Vagina (tissue), 2 donors: ENCODE measurements around the gene MTRF1. TPM values are rescaled to one million over a fixed set of nuclear protein-coding genes. Genes with fewer than 3 reads are reported as not detected.
A peak's percentile ranks its signal among the peaks of the same experiment; 100 is the strongest.

ENCODE experiments used
- DNase-seq, 2 donors: peaks; one replicate each; pipeline ENCODE4 v3.0.0-alpha.2; 2017; ENCODE audit errors: extremely low spot score in 2 of 2
- H3K27ac ChIP-seq: fragments of 200-600 bp; sonication (generic); one replicate; pipeline ENCODE4 v1.5.1; 2019
- H3K27me3 ChIP-seq: fragments of 200-600 bp; sonication (generic); one replicate; pipeline ENCODE4 v1.5.1; 2019
- H3K36me3 ChIP-seq, 2 donors: fragments of 200-600 bp; sonication (generic); one replicate each; pipeline ENCODE4 v1.5.1; 2017 to 2019
- H3K4me1 ChIP-seq: fragments of 200-600 bp; sonication (generic); one replicate; pipeline ENCODE4 v1.5.1; 2019
- H3K4me3 ChIP-seq, 2 donors: fragments of 200-600 bp; sonication (generic); 1 replicate in 1 of 2; 2 replicates in 1 of 2; pipeline ENCODE4 v1.5.1; 2016 to 2019
- H3K9me3 ChIP-seq: fragments of 200-600 bp; sonication (generic); one replicate; pipeline ENCODE4 v1.5.1; 2019
- POLR2A ChIP-seq, 2 donors: fragments of 450-650 bp; IDR thresholded peaks; one replicate each; pipeline ENCODE4 v1.6.1; 2017; ENCODE audit warnings: antibody characterized with exemption in 2 of 2, mild to moderate bottlenecking in 2 of 2, moderate library complexity in 2 of 2
- POLR2AphosphoS5 ChIP-seq, 2 donors: sonication (generic); formaldehyde crosslinking; IDR thresholded peaks; one replicate each; pipeline ENCODE4 v1.9.0; 2017; ENCODE audit warnings: antibody characterized with exemption in 2 of 2, mild to moderate bottlenecking in 2 of 2, low read depth in 1 of 2; ENCODE audit not compliant: insufficient read depth in 1 of 2
- intact Hi-C: fragments of 100-400 bp; cut with DNase I; formaldehyde crosslinking; loops from one replicate; pipeline ENCODE4 v1.15.1; 2023
- total RNA-seq: library from RNA; depleted of rRNA; stranded (reverse); fragments of >200 nt; gene quantifications from one replicate; pipeline ENCODE4 v1.2.3, GENCODE V29; 2016
- TF ChIP-seq, protein P1 (sequence below), 3 experiments: fragments of 450-650 bp in 2 of 3; fragments of 200-600 bp in 1 of 3; sonication (generic) in 1 of 3; IDR thresholded peaks; one replicate each; pipeline ENCODE4 v1.5.1; 2017 to 2019; ENCODE audit warnings: antibody characterized with exemption in 3 of 3, mild to moderate bottlenecking in 2 of 3, moderate library complexity in 2 of 3

The MTRF1 gene
- total RNA-seq: 17.2 TPM

- H3K4me1 ChIP-seq: peaks cover 7% of the 10 kb centered on the region
- H3K4me3 ChIP-seq: peak within 1 kb of the TSS; percentile 44 to 55
- intact Hi-C loops: no loop called here
- peak within 1 kb of the TSS; percentile 90 for H3K27ac ChIP-seq
- H3K36me3 ChIP-seq: peaks cover 0 to 12% of the 10 kb centered on the region in 2 donors
- DNase-seq: no peak
- no peak for TF ChIP-seq POLR2A (IDR thresholded peaks at IDR 0.05)
- peak; percentile 51 to 75 for TF ChIP-seq POLR2AphosphoS5 (IDR thresholded peaks at IDR 0.05; ENCODE audit: insufficient read depth in 1 of 2, low read depth in 1 of 2)
- H3K27me3 ChIP-seq: no peaks in the 10 kb centered on the region
- no peaks in the 10 kb centered on the region for H3K9me3 ChIP-seq
These were observed at the start of gene MTRF1 for GRCh38 chr13:41263261-41263971. MTRF1 (minus strand) TSS chr13:41263576; CDS start chr13:41260907, 2,669 bp downstream.

DNA sequence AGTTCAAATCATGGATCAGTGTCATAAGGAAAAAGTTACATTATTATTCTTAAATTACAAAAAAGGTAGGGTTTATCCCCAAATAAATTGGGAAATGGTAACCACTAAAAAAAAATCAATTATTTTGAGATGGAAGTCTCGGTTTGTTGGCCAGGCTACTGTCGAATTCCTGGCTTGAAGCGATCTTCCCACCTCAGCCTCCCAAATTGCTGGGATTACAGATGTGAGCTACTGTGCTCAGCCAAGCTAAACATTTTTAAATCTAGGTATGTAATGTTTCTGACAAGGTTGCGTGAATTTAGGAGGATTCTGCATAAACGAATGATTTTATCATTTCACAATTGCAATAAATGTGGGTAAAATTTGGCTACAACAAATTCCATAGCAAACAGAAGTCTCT, 49.7 kb upstream of the MTRF1 start:
- no peak for TF ChIP-seq POLR2A (IDR thresholded peaks at IDR 0.05)
- TF ChIP-seq, protein P1, sequence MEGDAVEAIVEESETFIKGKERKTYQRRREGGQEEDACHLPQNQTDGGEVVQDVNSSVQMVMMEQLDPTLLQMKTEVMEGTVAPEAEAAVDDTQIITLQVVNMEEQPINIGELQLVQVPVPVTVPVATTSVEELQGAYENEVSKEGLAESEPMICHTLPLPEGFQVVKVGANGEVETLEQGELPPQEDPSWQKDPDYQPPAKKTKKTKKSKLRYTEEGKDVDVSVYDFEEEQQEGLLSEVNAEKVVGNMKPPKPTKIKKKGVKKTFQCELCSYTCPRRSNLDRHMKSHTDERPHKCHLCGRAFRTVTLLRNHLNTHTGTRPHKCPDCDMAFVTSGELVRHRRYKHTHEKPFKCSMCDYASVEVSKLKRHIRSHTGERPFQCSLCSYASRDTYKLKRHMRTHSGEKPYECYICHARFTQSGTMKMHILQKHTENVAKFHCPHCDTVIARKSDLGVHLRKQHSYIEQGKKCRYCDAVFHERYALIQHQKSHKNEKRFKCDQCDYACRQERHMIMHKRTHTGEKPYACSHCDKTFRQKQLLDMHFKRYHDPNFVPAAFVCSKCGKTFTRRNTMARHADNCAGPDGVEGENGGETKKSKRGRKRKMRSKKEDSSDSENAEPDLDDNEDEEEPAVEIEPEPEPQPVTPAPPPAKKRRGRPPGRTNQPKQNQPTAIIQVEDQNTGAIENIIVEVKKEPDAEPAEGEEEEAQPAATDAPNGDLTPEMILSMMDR (IDR thresholded peaks at IDR 0.05): no peak
- H3K36me3 ChIP-seq: no peaks in the 10 kb centered on the region
- H3K4me1 ChIP-seq: peaks cover 44% of the 10 kb centered on the region
- H3K27ac ChIP-seq: peak overlapping the region; percentile 99
- no peaks in the 10 kb centered on the region for H3K27me3 ChIP-seq
- intact Hi-C loops: no loop called here
- no peak for DNase-seq
- no peaks in the 10 kb centered on the region for H3K9me3 ChIP-seq
- H3K4me3 ChIP-seq: peak overlapping the region; percentile 76 to 99

GRCh38 chr13:41312176-41312500, 48.8 kb upstream of the MTRF1 start:
- Histone ChIP-seq H3K4me3 (peak overlapping the region; percentile 76 to 99), H3K36me3 (no peaks in the 10 kb centered on the region), H3K9me3 (no peaks in the 10 kb centered on the region), H3K4me1 (peaks cover 44% of the 10 kb centered on the region), H3K27me3 (no peaks in the 10 kb centered on the region), H3K27ac (peak overlapping the region; percentile 99)
- intact Hi-C loops: no loop called here
- TF ChIP-seq POLR2A (IDR thresholded peaks at IDR 0.05) (no peak), POLR2AphosphoS5 (IDR thresholded peaks at IDR 0.05; ENCODE audit: insufficient read depth in 1 of 2, low read depth in 1 of 2) (no peak)
- TF ChIP-seq, protein P1 (IDR thresholded peaks at IDR 0.05): no peak
- DNase-seq: no peak

DNA sequence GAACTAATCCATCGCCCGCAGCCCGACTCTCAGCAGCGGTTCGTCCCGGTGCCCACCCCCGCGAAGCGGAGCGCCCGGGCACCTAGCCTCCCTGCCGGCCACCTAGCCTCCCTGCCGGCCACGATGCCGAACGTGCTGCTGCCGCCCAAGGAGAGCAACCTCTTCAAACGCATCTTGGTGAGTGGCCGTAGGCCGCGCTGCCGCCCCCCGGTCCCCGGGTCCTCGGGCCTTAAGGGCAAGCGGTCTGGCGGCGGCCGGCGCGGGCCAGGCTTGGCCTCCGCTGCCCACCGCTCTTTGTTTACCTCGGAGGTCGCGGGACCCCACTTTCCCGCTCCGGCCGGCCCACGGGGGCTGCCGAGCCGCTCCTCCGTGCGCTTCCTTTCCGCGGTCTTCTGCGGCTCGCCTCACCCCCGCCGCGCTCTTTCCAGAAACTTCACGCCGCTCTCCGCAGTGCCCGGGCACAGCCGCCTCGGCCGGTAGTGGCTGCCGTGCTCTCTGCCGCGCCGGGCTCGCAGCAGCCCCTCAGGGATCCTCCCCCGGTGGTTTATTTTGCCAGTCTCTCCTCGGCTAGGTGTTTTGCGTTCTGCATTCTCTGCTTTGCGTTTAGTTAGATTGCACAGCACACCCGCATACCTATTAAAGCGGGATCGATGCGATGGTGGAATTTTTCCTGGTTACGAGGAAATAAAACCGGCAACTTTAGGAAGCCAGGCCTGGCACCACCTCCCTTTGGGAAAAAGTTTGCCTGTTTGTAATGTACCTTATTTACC, 48.2 kb upstream of the MTRF1 start:
- TF ChIP-seq POLR2AphosphoS5 (IDR thresholded peaks at IDR 0.05; ENCODE audit: insufficient read depth in 1 of 2, low read depth in 1 of 2): peak in 1 of 2 donors; percentile 86
- TF ChIP-seq, protein P1 (IDR thresholded peaks at IDR 0.05): no peak
- Histone ChIP-seq H3K4me1 (peaks cover 44% of the 10 kb centered on the region), H3K36me3 (no peaks in the 10 kb centered on the region), H3K4me3 (peak overlapping the region; percentile 76 to 99), H3K27ac (peak overlapping the region; percentile 99), H3K27me3 (no peaks in the 10 kb centered on the region), H3K9me3 (no peaks in the 10 kb centered on the region)
- peak in 1 of 2 donors; percentile 87 for DNase-seq
- intact Hi-C loops: no loop called here

DNA sequence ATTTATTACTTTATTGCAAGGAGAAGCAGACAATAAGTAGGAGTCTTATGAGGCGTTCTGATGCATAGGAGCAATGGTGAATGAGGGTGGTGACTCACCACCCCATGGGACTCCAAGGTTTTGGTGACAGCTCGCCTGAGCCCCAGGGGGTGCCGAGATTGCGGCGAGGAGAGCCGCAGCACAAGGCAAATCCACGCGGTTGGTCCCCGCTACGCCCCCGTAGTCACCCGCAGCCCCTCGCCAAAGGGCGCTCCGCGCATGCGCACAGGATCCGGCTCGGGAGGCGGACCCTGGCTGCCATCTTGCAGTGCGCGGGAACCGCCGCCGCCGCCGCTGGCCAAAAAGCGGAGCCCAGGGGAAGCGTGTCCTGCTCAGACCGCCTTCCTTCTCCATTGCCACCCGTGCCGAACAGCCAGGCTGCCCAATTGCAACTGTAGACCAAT, 47.6 kb upstream of the MTRF1 start, which contains the start of gene NAA16:
NAA16 (plus strand) TSS at position 305 of the 443 bp plus-strand sequence. CDS start 262 bp downstream, outside the sequence.
- Histone ChIP-seq H3K4me1 (peaks cover 44% of the 10 kb centered on the region), H3K27me3 (no peaks in the 10 kb centered on the region), H3K9me3 (no peaks in the 10 kb centered on the region), H3K36me3 (no peaks in the 10 kb centered on the region), H3K4me3 (peak within 1 kb of the TSS; percentile 76 to 99), H3K27ac (peak within 1 kb of the TSS; percentile 99)
- peak in 1 of 2 donors; percentile 94 for DNase-seq
- peak; percentile 33 to 87 for TF ChIP-seq POLR2A (IDR thresholded peaks at IDR 0.05)
- TF ChIP-seq POLR2AphosphoS5 (IDR thresholded peaks at IDR 0.05; ENCODE audit: insufficient read depth in 1 of 2, low read depth in 1 of 2): peak; percentile 90 to 96
- TF ChIP-seq, protein P1 (IDR thresholded peaks at IDR 0.05): no peak
- intact Hi-C loops: no loop called here
